Measurements from ENCODE around the gene CTSE.
"Not testable (repeated sequence)": the region's sequence is repeated elsewhere in the genome, so short reads cannot be mapped to it uniquely, and the experiment has no call there.

The CTSE gene

DNA sequence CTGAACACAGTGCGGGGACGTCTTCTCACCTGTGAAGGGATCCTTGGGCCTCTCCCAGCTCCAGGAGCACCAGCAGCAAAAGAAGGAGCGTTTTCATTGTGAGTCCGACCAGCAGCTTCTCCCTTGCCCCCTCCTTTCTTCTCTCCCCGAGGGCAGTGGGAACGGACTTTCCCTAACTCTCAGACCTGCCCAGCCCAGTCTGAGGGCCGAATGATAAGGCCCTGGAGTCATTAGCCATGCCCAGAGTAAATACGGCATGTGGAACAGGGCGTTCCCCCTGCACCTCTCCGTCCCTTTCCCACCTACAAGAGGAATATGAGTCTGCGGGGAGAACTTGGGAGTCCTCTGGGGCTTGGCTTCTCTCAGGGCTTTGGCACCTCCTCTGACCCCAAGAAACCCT, at the start of gene CTSE:
Gene CTSE (minus strand): TSS at position 201 of the 400 bp plus-strand sequence. CDS start 104 bp downstream, at position 97.
- DNase-seq (ENCODE audit: extremely low read depth, low read depth): no peak
- TF ChIP-seq, protein P1, sequence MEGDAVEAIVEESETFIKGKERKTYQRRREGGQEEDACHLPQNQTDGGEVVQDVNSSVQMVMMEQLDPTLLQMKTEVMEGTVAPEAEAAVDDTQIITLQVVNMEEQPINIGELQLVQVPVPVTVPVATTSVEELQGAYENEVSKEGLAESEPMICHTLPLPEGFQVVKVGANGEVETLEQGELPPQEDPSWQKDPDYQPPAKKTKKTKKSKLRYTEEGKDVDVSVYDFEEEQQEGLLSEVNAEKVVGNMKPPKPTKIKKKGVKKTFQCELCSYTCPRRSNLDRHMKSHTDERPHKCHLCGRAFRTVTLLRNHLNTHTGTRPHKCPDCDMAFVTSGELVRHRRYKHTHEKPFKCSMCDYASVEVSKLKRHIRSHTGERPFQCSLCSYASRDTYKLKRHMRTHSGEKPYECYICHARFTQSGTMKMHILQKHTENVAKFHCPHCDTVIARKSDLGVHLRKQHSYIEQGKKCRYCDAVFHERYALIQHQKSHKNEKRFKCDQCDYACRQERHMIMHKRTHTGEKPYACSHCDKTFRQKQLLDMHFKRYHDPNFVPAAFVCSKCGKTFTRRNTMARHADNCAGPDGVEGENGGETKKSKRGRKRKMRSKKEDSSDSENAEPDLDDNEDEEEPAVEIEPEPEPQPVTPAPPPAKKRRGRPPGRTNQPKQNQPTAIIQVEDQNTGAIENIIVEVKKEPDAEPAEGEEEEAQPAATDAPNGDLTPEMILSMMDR (IDR thresholded peaks at IDR 0.05; ENCODE audit: low read depth, low read length): no peak

DNA sequence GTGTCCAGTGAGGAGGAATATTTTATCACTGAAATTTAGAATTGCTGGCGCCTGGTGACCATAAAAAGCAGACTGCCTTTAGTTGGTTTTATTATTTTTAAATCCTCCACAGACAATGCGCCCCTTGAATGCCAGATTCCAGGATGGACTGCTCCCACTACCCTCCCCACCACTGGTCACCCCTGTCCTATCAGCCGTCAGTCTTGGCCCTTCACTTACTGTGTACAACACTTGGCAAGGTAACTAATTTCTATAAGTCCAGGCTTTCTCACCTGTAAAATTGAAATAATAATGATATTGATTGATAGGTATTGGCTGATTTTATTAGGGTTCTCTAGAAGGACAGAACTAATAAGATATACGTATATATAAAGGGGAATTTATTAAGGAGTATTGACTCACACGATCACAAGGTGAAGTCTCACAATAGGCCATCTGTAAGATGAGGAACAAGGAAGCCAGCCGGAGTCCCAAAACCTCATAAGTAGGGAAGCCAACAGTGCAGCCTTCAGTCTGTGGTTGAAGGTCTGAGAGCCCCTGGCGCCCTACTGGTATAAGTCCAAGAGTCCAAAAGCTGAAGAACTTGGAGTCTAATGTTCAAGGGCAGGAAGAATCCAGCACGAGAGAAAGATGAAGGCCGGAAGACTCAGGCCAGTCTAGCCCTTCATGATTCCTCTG, 47.1 kb upstream of the CTSE start:
- TF ChIP-seq, protein P1 (IDR thresholded peaks at IDR 0.05; ENCODE audit: low read depth, low read length): no peak
- no peak for DNase-seq (ENCODE audit: extremely low read depth, low read depth)

- DNase-seq (ENCODE audit: extremely low read depth, low read depth): no peak
- TF ChIP-seq, protein P1 (IDR thresholded peaks at IDR 0.05; ENCODE audit: low read depth, low read length): no peak
These were observed 44.6 kb upstream of the CTSE start for GRCh38 chr1:206068314-206068713.

DNA sequence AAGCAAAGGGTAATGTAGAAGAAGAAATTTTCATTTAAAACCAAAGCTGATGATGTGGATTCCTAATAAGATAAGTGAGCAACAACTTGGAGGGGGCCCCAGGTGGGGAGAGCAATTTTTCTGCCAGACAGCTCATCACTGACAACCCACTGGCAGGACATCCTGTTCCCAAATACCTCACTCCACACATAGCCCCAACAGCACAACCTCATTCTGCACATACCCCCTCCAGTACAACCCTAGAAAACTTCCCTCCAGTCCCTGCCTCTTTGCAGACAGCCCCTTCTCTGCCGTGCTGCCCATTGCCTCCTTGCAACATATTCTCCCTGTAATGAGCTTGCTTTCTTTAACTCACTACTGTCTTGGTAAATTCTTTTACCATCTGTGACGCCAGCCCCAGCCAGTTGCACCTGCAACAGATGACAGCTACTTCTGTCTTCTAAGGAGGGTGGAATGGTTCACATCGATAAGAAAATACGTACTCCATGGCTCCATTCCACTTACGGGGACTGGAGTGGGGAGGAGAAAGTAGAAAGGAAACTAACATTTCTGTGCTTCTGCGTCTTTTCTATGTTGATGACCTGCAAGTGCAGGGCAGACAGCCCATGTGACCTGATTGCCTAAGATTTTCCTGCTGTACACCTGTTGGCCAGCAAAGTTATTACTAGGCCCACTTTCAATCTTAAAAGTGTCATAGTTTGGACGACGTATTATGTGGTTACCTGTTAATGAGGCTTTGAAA, 44.0 kb upstream of the CTSE start:
- no peak for DNase-seq (ENCODE audit: extremely low read depth, low read depth)
- TF ChIP-seq, protein P1 (IDR thresholded peaks at IDR 0.05; ENCODE audit: low read depth, low read length): no peak

DNA sequence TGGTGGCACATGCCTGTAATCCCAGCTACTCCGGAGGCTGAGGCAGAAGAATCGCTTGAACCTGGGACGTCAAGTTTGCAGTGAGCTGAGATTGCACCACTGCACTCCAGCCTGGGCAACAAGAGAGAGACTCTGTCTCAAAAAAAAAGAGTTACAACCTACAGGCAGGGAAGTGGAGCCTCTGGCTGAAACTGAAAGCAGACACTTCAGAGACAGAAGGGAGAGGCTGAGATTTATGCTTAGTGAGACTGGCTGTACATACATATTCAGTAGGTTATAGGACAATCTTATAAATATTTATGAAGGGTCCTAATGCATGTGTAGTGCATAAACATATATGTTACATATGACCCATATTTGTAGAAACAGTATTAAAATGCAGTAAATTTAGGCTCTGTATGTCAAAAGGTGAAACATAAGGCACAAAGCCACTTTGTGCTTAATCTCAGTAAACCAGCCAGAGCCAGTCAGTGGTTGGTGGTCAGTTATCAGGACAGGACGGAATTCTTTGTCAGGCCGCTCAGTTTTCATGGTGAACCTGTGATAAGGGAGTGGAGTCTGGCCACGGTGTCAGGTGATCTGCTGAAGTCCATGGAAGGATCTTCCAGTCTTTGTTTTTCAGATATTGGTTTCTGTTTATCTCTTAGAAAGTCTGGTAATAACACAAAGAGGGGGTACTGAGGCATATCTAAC, 42.9 kb upstream of the CTSE start:
- DNase-seq (ENCODE audit: extremely low read depth, low read depth): no peak
- TF ChIP-seq, protein P1 (IDR thresholded peaks at IDR 0.05; ENCODE audit: low read depth, low read length): no peak

GRCh38 chr1:206065547-206066145, 42.0 kb upstream of the CTSE start:
- DNase-seq (ENCODE audit: extremely low read depth, low read depth): no peak
- TF ChIP-seq, protein P1 (IDR thresholded peaks at IDR 0.05; ENCODE audit: low read depth, low read length): no peak

GRCh38 chr1:206064501-206064900, 40.8 kb upstream of the CTSE start:
- DNase-seq (ENCODE audit: extremely low read depth, low read depth): not testable (repeated sequence)

DNA sequence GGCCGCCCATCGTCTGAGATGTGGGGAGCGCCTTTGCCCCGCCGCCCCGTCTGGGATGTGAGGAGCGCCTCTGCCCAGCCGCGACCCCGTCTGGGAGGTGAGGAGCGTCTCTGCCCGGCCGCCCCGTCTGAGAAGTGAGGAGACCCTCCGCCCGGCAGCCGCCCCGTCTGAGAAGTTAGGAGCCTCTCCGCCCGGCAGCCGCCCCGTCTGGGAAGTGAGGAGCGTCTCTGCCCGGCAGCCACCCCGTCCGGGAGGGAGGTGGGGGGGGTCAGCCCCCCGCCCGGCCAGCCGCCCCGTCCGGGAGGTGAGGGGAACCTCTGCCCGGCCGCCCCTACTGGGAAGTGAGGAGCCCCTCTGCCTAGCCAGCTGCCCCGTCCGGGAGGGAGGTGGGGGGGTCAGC, 40.3 kb upstream of the CTSE start:
- DNase-seq (ENCODE audit: extremely low read depth, low read depth): not testable (repeated sequence)

All from AG09319 (cell line).